Esophagus mucosa (tissue), 1 donor: ENCODE measurements around the gene TAAR8. TPM values are rescaled to one million over a fixed set of nuclear protein-coding genes. Genes with fewer than 3 reads are reported as not detected.
A peak's percentile ranks its signal among the peaks of the same experiment; 100 is the strongest.
"Not testable (repeated sequence)": the region's sequence is repeated elsewhere in the genome, so short reads cannot be mapped to it uniquely, and the experiment has no call there.

Experiments
- ATAC-seq: fragments of 200-7000 bp; cut with Tn5 transposase; one replicate; pipeline ENCODE4 v1.9.1; 2020
- total RNA-seq: library from RNA; stranded (reverse); gene quantifications from one replicate; pipeline ENCODE4 v1.2.4, GENCODE V29; 2023
- donor health status: DM: yes; HTN: yes; CAD: no.

The TAAR8 gene
- total RNA-seq: not detected

- no peak for ATAC-seq
Measured at GRCh38 chr6:132552372-132552771, at the start of gene TAAR8. TAAR8 (plus strand) TSS chr6:132552672; CDS start chr6:132552693, 21 bp downstream.

- ATAC-seq: no peak
Measured at GRCh38 chr6:132504757-132505156, 47.7 kb upstream of the TAAR8 start.

- no peak for ATAC-seq
Measured at GRCh38 chr6:132505158-132505557, 47.3 kb upstream of the TAAR8 start.

GRCh38 chr6:132506461-132506860, 46.0 kb upstream of the TAAR8 start:
- ATAC-seq: no peak

- ATAC-seq: no peak
Measured at GRCh38 chr6:132506869-132507808, 45.3 kb upstream of the TAAR8 start.

- ATAC-seq: no peak
Measured at GRCh38 chr6:132511210-132511830, 41.2 kb upstream of the TAAR8 start.

GRCh38 chr6:132511831-132512220, 40.6 kb upstream of the TAAR8 start:
- no peak for ATAC-seq

- ATAC-seq: no peak
Measured at GRCh38 chr6:132512342-132512637, 40.2 kb upstream of the TAAR8 start.

- ATAC-seq: peak; percentile 97
Measured at GRCh38 chr6:132512638-132513632, 39.5 kb upstream of the TAAR8 start, which contains the start of gene STX7. STX7 (minus strand) TSS chr6:132513116; CDS start chr6:132503530, 9,586 bp downstream.

- ATAC-seq: no peak
Measured at GRCh38 chr6:132513831-132514545, 38.5 kb upstream of the TAAR8 start.

GRCh38 chr6:132515386-132515785, 37.1 kb upstream of the TAAR8 start:
- ATAC-seq: no peak

GRCh38 chr6:132520953-132521352, 31.5 kb upstream of the TAAR8 start:
- ATAC-seq: no peak

- no peak for ATAC-seq
Measured at GRCh38 chr6:132524646-132525045, 27.8 kb upstream of the TAAR8 start.

GRCh38 chr6:132525866-132526265, 26.6 kb upstream of the TAAR8 start:
- no peak for ATAC-seq

GRCh38 chr6:132526461-132526860, 26.0 kb upstream of the TAAR8 start:
- ATAC-seq: no peak

- ATAC-seq: no peak
Measured at GRCh38 chr6:132527791-132528190, 24.7 kb upstream of the TAAR8 start.

- ATAC-seq: peak; percentile 66
Measured at GRCh38 chr6:132530293-132530974, 22.0 kb upstream of the TAAR8 start.

- not testable (repeated sequence) for ATAC-seq
Measured at GRCh38 chr6:132534546-132534945, 17.9 kb upstream of the TAAR8 start.

GRCh38 chr6:132537145-132537544, 15.3 kb upstream of the TAAR8 start:
- ATAC-seq: no peak

- no peak for ATAC-seq
Measured at GRCh38 chr6:132537977-132538376, 14.5 kb upstream of the TAAR8 start, which contains the start of gene TAAR9. TAAR9 (plus strand) TSS chr6:132538277; CDS start chr6:132538290, 13 bp downstream.

GRCh38 chr6:132544826-132545225, 7.6 kb upstream of the TAAR8 start:
- ATAC-seq: no peak
